ENCODE measurements around the gene PRAF2.

DNA sequence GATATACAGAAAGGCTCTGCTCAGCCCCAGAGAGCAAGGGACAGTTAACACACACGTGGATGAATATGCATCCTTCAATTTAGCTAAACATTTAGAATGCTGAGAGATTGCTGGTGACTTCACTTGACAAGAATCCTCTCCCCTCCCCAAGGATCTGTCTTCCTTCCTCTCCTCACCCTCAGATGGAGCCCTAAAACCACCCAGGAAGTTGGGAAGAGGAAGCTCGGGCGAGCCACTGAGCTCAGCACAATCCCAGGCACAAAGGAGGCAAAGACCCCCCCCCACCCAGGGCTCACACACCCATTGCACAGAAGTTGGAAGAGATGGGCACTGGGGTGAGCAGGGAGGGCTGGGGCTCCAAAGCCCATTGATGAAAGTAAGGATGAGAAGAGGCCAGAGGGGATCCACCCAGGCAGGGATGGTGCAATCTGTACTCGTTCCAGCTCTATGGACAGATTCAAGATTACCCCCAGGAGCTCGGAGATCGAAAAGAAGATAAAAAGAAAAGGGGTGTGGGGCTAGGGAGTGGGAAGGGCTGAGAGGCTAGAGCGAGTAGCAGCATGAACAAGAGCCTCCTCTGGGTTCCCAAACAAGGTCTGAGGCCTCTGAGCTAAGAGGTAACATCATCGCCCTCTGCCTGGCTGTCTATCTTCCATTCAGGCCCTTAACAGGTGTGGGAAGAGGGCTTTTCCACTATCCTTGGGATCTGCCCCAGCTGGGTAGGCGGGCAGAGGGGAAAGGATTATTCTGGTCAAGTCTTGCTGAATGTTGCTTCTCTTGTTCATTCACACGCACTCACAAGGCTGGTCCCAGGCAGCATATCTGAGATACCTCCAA is 31.8 kb downstream of the PRAF2 start:
- TF ChIP-seq, protein P1, sequence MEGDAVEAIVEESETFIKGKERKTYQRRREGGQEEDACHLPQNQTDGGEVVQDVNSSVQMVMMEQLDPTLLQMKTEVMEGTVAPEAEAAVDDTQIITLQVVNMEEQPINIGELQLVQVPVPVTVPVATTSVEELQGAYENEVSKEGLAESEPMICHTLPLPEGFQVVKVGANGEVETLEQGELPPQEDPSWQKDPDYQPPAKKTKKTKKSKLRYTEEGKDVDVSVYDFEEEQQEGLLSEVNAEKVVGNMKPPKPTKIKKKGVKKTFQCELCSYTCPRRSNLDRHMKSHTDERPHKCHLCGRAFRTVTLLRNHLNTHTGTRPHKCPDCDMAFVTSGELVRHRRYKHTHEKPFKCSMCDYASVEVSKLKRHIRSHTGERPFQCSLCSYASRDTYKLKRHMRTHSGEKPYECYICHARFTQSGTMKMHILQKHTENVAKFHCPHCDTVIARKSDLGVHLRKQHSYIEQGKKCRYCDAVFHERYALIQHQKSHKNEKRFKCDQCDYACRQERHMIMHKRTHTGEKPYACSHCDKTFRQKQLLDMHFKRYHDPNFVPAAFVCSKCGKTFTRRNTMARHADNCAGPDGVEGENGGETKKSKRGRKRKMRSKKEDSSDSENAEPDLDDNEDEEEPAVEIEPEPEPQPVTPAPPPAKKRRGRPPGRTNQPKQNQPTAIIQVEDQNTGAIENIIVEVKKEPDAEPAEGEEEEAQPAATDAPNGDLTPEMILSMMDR (IDR thresholded peaks at IDR 0.05), result no peak
- TF ChIP-seq POLR2AphosphoS5 (IDR thresholded peaks at IDR 0.05) (no peak), POLR2A (IDR thresholded peaks at IDR 0.05) (no peak)
